OCI-LY1 (cell line): Measurements from ENCODE around the gene DMBT1.

Experiments used
- H2AFZ ChIP-seq: fragments of 200-600 bp; sonication (generic), shearing (Covaris generic); 2 replicates; pipeline ENCODE4 v1.6.0; 2014; ENCODE audit warnings: antibody characterized with exemption, mild to moderate bottlenecking, low read length
- H3F3A ChIP-seq: fragments of 200-600 bp; sonication (generic), shearing (Covaris generic); 2 replicates; pipeline ENCODE4 v1.6.0; 2014; ENCODE audit warnings: mild to moderate bottlenecking, antibody characterized with exemption, low read length, moderate library complexity; ENCODE audit not compliant: insufficient read depth
- H3K27ac ChIP-seq: fragments of 200-600 bp; sonication (generic); 2 replicates; pipeline ENCODE4 v1.5.1; 2014; ENCODE audit warnings: low read length, mixed run types, mild to moderate bottlenecking, low read depth; ENCODE audit not compliant: poor library complexity, severe bottlenecking
- H3K27me3 ChIP-seq: fragments of 200-600 bp; sonication (generic); 2 replicates; pipeline ENCODE4 v1.6.0; 2014; ENCODE audit warnings: antibody characterized with exemption, mild to moderate bottlenecking, low read length, moderate library complexity; ENCODE audit not compliant: insufficient read depth
- H3K36me3 ChIP-seq: fragments of 200-600 bp; sonication (generic); 2 replicates; pipeline ENCODE4 v1.6.1; 2014; ENCODE audit warnings: mild to moderate bottlenecking, antibody characterized with exemption, low read length, moderate library complexity, mixed read lengths; ENCODE audit not compliant: insufficient read depth
- H3K4me1 ChIP-seq: fragments of 200-600 bp; sonication (generic); 2 replicates; pipeline ENCODE4 v1.5.1; 2014; ENCODE audit warnings: mild to moderate bottlenecking, low read length, moderate library complexity; ENCODE audit not compliant: insufficient read depth, severe bottlenecking
- H3K4me2 ChIP-seq: fragments of 200-600 bp; sonication (generic), shearing (Covaris generic); 2 replicates; pipeline ENCODE4 v1.6.1; 2014; ENCODE audit warnings: low read length
- H3K4me3 ChIP-seq: fragments of 200-600 bp; sonication (generic); 2 replicates; pipeline ENCODE4 v1.5.1; 2014; ENCODE audit warnings: low read length, low read depth, mild to moderate bottlenecking, mixed read lengths; ENCODE audit not compliant: poor library complexity, severe bottlenecking
- H3K79me2 ChIP-seq: fragments of 200-600 bp; shearing (Covaris generic); 2 replicates; pipeline ENCODE4 v1.6.1; 2016; ENCODE audit warnings: mixed run types, low read length, mixed read lengths; ENCODE audit not compliant: insufficient read depth
- H3K9ac ChIP-seq: fragments of 200-600 bp; sonication (generic), shearing (Covaris generic); 2 replicates; pipeline ENCODE4 v1.6.1; 2014; ENCODE audit warnings: mild to moderate bottlenecking, low read length, mixed read lengths
- H3K9me2 ChIP-seq: fragments of 200-600 bp; sonication (generic), shearing (Covaris generic); 2 replicates; pipeline ENCODE4 v1.6.1; 2014; ENCODE audit warnings: low read depth, mild to moderate bottlenecking, low read length, mixed read lengths
- H3K9me3 ChIP-seq: fragments of 200-600 bp; shearing (Covaris generic); 2 replicates; pipeline ENCODE4 v1.6.1; 2014; ENCODE audit warnings: low read length, mixed read lengths
- H4K20me1 ChIP-seq: fragments of 200-600 bp; sonication (generic), shearing (Covaris generic); 2 replicates; pipeline ENCODE4 v1.6.0; 2016; ENCODE audit warnings: mild to moderate bottlenecking, low read length; ENCODE audit not compliant: insufficient read depth
- CTCF ChIP-seq: fragments of 200-600 bp; sonication (generic), shearing (Covaris generic); IDR thresholded peaks from 2 replicates; pipeline ENCODE4 v1.5.1; 2017; ENCODE audit warnings: mild to moderate bottlenecking, antibody characterized with exemption, low read length, moderate library complexity, mixed read lengths
- EZH2 ChIP-seq: fragments of 200-600 bp; sonication (generic), shearing (Covaris generic); IDR thresholded peaks from 2 replicates; pipeline ENCODE4 v1.8.0; 2017; ENCODE audit warnings: borderline replicate concordance, mixed run types, mild to moderate bottlenecking, antibody characterized with exemption, low read length, moderate library complexity, mixed read lengths

Gene DMBT1

GRCh38 chr10:122554131-122555036, 6.2 kb upstream of the DMBT1 start:
- H3K27me3 ChIP-seq: no peaks in the 10 kb centered on the region
- H3K4me2 ChIP-seq: no peak overlapping the region
- no peak overlapping the region for H3K4me3 ChIP-seq
- no peaks in the 10 kb centered on the region for H3F3A ChIP-seq
- H3K4me1 ChIP-seq: no peaks in the 10 kb centered on the region
- H3K79me2 ChIP-seq: no peaks in the 10 kb centered on the region
- H3K9me3 ChIP-seq: no peaks in the 10 kb centered on the region
- TF ChIP-seq CTCF (no peak), EZH2 (no peak)
- H4K20me1 ChIP-seq: no peaks in the 10 kb centered on the region
- H3K9me2 ChIP-seq: no peaks in the 10 kb centered on the region
- H3K27ac ChIP-seq: no peak overlapping the region
- no peaks in the 10 kb centered on the region for H3K36me3 ChIP-seq
- no peak overlapping the region for H2AFZ ChIP-seq
- H3K9ac ChIP-seq: no peak overlapping the region

GRCh38 chr10:122555442-122555841, 5.1 kb upstream of the DMBT1 start:
- H3K4me1 ChIP-seq: no peaks in the 10 kb centered on the region
- no peak overlapping the region for H3K4me3 ChIP-seq
- no peaks in the 10 kb centered on the region for H3K79me2 ChIP-seq
- H4K20me1 ChIP-seq: no peaks in the 10 kb centered on the region
- no peaks in the 10 kb centered on the region for H3K9me3 ChIP-seq
- H3K27ac ChIP-seq: no peak overlapping the region
- H3K9ac ChIP-seq: no peak overlapping the region
- TF ChIP-seq EZH2: no peak
- H3K4me2 ChIP-seq: no peak overlapping the region
- H3F3A ChIP-seq: no peaks in the 10 kb centered on the region
- no peak overlapping the region for H2AFZ ChIP-seq
- H3K36me3 ChIP-seq: no peaks in the 10 kb centered on the region
- H3K27me3 ChIP-seq: no peaks in the 10 kb centered on the region
- no peaks in the 10 kb centered on the region for H3K9me2 ChIP-seq

- H3K27ac ChIP-seq: no peak overlapping the region
- no peaks in the 10 kb centered on the region for H3K4me1 ChIP-seq
- H3K9me3 ChIP-seq: no peaks in the 10 kb centered on the region
- H3K4me2 ChIP-seq: no peak overlapping the region
- H3K9me2 ChIP-seq: no peaks in the 10 kb centered on the region
- no peak for TF ChIP-seq EZH2
- TF ChIP-seq CTCF: no peak
- no peak overlapping the region for H2AFZ ChIP-seq
- no peak overlapping the region for H3K4me3 ChIP-seq
- no peak overlapping the region for H3K9ac ChIP-seq
- no peaks in the 10 kb centered on the region for H3K36me3 ChIP-seq
- no peaks in the 10 kb centered on the region for H3F3A ChIP-seq
- H3K27me3 ChIP-seq: no peaks in the 10 kb centered on the region
- H4K20me1 ChIP-seq: no peaks in the 10 kb centered on the region
- H3K79me2 ChIP-seq: no peaks in the 10 kb centered on the region
These were observed 3.0 kb upstream of the DMBT1 start for GRCh38 chr10:122557516-122557915.
